HG03521 (cell line): ENCODE measurements around the gene L3MBTL4.
A peak's percentile ranks its signal among the peaks of the same experiment; 100 is the strongest.
"Not testable (repeated sequence)": the region's sequence is repeated elsewhere in the genome, so short reads cannot be mapped to it uniquely, and the experiment has no call there.

Experiments used
- ATAC-seq: cut with Tn5 transposase; IDR thresholded peaks from one replicate; pipeline ENCODE4 v1.9.1; 2021; ENCODE audit warnings: mild to moderate bottlenecking, moderate library complexity; ENCODE audit not compliant: unreplicated experiment

The L3MBTL4 gene

DNA sequence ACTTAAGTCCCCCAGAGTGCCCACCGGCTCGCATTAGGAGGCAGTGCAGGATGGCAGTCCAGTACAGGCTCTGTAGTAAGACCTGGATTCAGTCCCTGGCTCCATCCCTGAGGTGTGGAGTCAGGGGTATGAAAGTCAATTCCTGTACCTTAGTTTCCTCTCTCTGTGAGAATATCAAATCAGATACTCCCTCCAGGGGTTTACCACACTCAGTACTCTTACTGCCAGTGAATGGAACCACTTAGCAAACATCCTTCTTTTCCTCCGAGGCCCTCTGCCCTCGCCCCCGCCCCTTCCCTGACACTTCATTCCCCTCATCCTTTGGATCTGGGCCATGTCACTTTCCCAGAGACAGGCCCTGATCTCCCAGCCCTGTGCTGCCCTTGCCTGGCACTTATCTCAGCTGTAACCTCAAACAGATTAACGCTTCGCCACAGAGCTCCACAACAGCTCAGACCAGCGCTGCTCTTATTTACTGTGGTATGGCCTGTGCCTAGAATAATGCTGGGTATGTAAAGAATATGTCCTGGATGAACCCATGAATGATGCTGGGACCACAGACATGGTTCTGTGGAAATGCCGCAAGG is 360.4 kb downstream of the L3MBTL4 start:
- no peak for ATAC-seq

DNA sequence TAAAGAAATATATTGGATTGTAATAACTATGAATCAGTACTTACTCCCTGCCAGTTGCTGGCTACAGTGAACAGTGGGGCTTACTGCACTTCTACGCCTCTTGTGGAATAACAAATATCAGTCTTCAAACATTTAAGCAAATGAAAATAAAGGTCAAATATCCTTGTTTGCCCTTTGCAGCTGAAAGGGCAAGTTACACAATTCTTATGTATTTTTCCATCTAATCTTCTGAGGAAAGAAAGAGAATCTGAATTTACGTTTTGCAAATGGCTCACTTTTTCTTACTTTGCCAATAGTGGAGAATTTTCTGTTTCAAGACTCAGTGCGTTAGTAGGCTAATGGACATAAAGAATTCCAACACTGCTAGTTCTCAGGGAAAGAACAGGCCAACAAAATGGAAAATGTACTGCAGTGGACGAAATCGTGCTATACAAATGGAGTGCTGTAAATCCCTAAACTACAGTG is 362.2 kb downstream of the L3MBTL4 start:
- ATAC-seq = no peak

DNA sequence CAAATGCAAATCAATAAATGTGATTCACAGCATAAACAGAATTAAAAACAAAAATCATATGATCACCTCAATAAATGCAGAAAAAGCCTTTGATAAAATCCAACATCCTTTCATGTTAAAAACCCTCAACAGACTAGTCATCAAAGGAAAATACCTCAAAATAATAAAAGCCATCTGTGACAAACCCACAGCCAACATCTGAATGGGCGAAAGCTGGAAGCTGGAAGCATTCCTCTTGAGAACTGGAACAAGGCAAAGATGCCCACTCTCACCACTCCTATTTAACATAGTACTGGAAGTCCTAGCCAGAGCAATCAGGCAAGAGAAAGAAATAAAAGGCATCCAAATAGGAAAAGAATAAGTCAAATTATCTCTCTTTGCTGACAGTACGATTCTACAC is 367.1 kb downstream of the L3MBTL4 start:
- ATAC-seq = not testable (repeated sequence)

DNA sequence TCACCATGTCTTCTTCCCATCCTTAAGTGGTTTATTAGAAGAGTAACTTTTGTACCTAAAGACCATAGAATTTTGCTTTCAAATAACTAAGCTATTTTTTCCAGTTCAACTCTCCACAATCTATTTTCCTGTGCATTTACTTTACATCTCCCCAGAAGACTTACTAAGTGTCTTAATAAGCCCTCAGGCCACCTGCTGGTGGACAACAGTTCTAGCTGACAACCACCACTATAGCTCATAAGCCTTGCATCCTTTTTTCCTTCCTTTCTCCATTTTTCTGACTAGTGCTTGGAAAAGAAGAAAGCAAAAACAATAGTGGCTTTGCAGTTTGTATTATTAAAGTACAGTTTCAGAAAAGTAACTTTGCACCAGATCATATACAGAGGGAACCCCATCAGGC is 369.9 kb downstream of the L3MBTL4 start:
- ATAC-seq = no peak

DNA sequence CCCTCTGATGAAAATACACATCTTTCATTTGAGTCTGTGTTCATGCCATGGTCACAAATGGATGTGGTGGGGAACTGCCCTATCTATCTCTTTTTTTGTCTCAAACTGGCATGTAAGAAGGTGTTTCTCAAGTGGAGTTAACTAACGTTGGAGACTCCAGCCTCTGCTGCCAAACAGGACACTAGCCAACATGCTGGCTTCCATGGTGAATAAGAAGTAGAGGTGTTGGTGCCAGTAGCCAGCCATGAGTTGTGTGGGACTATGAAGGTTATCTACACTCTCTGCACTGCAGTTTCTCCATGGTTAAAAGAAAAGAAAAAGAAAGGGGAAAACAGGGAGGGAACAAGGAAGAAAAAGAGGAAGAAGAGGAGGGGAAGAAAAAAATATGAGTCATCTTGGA is 370.4 kb downstream of the L3MBTL4 start:
- ATAC-seq = no peak

DNA sequence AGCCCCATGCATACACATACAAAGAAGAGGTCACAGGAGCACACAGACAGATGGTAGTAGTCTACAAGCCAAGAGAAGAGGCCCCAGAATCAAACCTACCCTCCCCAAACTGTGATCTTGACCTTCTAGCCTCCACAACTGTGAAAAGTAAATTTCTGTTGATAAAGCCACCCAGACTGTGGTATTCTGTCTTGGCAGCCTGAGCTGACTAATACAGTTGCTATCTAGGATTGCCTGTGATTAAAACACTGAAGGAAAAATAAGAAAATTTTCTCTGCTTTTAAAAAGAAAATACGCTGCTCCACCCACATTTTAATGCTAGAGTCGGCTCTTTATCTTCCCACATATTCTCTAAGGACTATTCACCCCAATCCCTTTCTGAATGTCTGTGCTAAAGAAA is 375.7 kb downstream of the L3MBTL4 start:
- no peak for ATAC-seq

DNA sequence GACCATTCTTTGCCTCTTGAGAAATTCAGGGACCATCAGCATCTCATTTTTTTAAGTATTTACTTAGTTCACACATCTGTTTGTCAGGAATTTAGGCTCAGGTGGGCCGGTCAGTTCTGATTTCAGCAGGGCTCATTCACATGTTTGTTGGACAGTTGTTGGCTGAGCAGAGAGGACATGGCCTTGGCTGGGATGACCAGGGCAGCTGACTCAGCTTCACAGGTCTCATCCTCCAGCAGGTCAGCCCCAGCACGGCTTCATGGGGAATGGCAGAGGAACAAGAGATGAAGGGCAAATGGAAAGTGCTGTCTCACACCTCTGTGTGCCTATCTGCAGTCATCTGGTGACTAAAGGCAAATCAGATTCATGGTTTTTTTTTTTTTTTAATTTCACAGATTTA is 383.3 kb downstream of the L3MBTL4 start:
- no peak for ATAC-seq

DNA sequence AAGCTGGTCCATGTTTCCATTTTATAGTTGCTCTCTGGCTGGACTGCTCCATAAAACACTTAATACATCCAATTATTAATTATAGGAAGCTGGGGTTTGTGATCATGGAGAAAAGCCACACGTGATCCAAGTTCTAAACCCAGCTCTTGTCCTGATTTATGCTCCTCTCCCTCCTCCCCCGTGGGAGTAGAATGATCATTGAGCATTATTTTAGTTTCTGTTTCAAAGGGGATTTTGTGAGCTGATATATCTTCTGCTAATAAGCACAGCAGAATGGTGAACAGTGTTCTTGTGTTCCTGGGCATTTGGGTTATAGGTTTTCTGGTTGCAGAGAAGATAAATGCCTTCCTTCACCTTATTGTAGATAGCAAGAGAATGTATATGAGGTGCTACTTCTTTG is 383.7 kb downstream of the L3MBTL4 start:
- ATAC-seq = no peak

DNA sequence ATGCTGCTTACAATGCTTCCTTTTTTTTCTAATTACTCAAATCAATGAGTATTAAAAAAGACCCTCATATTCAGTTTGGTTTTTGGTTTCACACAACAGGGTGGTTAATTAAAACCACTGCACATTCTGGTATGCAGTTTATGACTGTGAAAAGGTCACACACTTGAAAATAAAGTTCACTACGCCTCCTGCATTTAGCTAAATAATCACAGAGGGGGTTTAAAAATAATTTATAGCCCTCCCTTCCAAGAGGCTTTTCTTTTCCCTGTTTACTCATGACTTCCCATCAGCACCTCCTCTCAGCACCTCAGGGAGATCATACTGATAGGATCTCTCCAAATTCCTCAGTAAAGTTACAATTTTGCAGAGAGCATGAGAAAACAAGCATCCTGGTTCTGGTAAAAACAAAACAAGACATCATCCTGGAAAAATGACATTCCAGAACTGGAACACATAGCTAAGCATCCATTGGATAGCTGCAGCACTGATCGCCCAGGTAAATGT is 389.9 kb downstream of the L3MBTL4 start:
- no peak for ATAC-seq

DNA sequence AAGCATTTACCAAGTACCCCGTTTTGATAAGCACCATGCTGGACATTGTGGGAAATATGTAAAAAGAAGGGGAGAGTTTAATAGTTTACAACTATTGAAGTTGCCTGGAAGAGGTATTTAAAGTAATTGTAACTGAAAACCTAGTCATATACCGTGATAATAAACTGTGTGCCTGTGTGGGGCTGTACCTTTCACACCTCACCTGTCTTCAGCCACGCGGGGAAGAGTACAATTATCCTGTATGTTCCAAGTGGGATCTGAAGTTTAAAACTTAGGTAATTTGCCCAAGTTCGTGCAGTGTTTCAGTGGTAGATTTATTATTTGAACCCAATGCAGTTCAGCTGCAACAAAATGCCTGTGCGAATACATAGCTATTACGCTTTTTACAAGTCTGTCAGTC is 391.2 kb downstream of the L3MBTL4 start:
- no peak for ATAC-seq

DNA sequence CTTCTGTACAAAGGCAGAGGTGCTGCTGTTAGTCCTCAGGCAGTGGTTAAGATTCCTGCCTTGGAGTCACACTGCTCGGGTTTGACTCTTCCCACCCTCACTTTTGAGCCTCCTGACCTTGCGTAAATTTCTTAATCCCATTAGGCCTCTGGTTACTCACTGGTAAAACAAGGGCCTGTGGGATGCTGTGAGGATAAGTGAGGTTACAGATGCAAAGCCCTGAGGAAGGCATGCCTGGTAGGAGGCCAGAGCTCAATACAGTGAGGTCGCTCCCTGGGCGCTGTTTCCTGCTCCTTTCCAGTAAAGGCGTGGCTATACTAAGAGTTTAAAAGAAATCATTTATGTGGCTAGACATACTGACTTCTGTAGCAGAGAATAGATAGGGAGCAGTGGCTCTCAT is 391.9 kb downstream of the L3MBTL4 start:
- no peak for ATAC-seq

DNA sequence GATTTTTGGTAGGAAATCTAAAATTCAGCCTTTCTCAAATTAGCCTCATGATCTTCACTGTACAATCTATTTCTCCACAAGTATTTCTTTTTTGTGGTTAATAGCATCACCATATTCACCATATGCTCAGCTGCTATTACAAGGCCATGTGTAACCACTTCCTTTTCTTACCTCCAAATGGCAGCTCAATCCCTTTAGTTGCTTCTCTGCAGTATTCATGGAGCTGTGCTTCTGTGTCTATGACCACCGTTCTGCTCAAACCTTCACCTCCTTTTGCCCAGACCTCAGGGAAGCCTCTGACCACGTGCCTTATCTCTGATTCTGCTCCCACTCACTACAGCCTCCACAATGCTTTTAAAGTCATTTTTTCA is 392.7 kb downstream of the L3MBTL4 start:
- no peak for ATAC-seq

DNA sequence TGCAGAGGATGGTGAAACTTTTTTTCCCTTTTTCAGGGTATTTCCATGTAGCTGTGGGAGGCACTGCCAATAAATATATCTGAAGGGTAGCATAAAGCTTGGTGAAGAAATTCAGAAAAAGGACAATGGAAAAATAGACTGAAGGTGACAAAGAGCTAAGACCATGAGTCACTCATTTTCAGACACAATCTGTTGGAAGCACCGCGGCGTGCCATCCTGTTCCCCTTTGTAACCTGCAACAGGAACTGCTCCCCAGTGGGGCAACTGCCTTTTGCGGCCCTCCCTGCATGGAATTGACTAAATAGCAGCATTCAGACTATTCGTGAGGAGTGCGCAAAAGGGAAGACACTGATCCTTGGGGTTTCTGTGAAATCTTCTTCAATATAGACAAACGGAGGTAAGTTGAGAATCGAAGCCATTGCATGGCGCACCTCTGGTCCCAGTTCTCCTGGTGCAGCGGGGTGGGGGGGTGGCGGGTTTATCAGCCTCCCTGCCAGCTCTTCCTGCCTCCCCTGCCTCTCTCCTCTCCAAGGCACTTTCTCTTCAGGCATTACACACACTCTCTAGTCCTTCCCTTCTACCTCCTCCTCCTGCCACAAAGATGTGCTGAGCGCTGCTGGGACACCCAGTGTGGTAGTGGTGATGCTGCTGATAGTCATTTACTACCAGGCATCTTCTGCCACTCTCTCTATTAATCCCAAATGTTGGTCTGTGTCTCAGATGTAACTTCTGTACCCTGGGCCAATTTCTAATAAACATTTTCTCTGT is 393.2 kb downstream of the L3MBTL4 start:
- no peak for ATAC-seq

DNA sequence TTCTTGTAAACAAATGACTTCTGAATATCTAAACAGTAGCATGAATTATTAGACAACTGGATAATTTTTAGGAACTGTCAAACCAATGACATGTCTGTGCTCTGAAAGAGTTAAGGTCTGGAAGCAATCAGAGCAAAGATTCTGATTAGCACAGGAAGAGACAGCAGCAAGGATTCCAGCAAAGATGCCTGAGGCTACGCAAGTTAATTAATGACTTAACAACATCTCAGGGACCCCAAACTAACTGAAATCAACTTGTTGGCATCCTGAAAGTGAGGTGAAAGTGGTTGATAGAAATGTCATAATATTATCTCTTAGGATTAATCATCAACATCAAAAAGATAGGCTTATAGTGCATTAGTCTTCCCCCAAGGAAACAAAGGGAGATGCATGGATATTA is 396.0 kb downstream of the L3MBTL4 start:
- no peak for ATAC-seq

DNA sequence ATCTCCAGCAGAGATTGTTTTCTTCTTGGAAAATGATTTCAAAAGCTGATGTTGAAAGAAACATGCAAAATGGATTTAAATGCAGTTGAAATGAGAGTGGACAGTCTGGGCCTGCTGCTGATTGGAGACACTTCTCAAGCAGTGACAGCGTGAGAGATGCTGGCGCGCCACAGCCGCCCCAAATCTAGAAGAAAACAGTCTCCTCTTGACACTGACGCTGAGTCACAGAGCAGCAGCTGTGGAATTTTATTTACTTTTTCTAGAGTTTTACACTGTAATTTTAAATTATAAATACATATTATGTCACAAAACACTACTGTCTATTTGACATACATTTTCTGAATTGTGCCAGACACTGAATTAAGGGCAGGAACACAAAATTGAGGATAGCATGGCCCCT is 397.5 kb downstream of the L3MBTL4 start:
- no peak for ATAC-seq

DNA sequence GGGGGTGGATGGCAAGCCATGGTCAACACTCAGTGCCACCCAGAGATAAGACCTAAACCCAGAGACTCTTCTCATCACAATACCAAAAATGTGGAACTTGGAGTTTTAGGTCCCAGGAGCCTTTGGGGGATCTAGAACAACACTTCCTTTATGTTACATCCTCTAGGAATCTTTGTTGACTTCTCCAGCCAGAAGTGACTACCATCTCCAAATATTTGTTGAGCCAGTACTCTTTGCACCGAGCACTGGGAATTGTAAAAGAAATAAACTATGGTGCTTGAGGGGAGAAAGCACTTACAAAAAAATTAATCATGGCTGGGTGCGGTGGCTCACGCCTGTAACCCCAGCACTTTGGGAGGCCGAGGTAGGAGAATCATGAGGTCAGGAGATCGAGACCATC is 399.3 kb downstream of the L3MBTL4 start:
- no peak for ATAC-seq

DNA sequence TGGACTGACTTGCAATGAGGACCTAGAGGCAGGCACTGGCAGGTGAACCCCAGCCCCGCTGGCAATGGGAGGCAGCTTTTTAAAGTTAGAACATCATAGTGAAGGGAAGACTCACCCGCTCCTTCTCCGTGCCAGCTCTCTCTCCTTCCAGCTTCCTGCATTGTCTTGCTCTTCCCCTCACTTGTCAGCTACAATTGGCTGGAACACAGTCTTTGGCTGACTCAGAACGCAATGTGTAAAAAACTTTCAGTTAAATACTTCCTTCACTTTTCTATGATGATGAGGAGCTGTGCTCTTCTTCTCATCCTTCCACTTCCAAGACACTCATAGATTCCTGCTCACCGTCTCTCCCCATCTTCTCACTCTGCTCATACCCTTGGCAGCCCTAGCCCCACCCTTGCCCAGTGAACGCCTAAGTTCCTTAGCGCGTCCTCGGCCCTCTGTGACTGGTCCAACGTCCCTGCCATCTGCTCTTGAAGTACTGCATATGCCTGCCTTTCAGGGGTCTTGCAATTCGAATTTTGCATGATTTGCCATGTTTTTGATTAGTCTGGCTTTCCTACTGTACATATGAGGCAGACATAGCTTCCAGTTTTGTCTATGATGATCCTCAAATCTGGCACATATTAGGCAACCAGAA is 401.4 kb downstream of the L3MBTL4 start:
- ATAC-seq = no peak

DNA sequence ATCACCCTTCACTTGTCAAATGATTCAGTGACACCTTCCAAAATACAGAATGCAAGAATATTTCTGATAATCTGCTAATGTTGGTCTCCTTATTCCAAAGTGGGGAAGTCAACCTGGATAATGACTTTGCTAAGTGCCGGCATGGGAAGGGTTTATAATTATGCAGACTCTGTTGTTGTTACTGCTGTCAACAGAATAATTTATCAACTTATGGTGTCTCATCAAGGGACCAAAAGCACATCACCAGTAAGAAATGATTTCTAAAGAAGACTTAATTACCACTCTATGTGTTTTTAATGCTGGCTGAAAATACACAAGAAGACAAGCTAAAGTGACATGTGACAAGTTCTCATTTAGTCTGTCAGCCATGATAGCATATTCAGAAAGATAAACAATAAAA is 403.8 kb downstream of the L3MBTL4 start:
- ATAC-seq = no peak

DNA sequence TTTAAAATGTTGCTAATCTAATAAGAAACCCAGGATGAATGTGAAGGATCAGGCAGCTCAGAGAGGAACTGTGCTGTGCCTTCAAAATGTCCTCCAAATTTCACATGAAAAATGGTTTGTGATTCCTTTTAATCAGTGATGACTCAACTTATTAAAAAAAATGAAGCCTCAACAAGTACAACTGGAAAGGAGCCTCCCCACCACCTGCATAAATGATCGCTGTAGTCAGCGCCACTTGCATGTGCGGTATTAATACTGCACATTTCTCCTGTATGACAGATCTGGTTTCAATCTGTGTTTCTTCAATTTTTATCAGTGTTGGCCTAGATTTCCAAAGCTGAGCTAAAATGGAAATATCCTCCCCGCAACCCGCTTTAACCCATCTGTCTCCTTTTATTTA is 404.4 kb downstream of the L3MBTL4 start:
- no peak for ATAC-seq

DNA sequence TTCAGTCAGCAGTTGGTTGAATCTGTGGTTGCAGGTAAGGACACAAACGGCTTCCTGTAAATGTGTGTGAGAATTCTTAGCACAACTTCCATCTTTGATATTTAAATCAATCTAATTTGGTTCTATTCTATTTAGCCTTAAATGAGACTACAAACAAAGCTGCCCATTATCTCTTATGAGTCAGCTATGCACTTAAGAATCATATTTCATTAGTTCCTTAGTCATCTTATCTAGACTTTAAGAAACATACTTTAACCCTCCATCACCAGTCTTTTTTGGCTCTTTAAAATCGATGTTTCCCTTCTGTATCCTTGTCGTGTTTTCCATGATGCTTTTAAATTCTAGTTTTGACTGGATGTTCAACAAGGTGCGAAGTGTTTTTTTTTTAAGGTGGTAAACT is 405.0 kb downstream of the L3MBTL4 start:
- no peak for ATAC-seq

DNA sequence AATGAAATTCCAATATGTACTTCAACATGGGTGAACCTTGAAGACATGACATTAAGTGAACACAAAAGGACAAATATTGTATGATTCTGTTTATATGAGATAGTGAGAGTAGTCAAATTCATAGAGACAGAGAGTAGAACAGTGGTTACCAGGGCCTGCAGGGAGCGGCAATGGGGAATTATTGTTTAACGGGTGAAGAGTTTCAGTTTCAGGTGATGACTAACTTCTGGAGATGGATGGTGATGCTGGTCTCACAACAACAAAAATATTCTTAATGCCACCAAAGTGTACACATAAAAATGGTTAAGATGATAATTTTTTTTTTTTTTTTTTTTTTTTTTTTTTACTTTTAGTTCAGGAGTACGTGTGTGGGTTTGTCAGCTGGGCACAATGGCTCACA is 410.0 kb downstream of the L3MBTL4 start:
- peak; percentile 99 for ATAC-seq

DNA sequence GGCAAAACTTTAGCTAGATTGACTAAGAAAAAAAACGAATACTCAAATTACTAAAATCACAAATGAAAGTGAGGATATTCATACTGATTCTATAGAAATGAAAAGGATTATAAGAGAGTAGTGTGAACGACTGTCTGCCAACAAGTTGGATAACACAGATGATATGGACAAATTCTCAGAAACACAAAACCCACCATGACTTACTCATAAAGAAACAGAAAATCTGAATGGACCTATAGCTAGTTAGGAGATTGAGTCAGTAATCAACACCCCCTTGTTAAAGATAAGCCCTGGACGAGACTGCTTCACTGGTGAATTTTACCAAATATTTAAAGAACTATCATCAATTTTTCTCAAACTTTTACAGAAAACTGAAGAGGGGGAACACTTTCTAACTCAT is 410.6 kb downstream of the L3MBTL4 start:
- peak; percentile 58 for ATAC-seq
